HEK293 (cell line): Measurements from ENCODE around the gene CSKMT.

Experiments used
- CTCF ChIP-seq: fragments of 450-650 bp; formaldehyde crosslinking; IDR thresholded peaks from 2 replicates; pipeline ENCODE4 v1.5.1; 2016; ENCODE audit warnings: missing biosample characterization, missing genetic modification characterization
- ELK4 ChIP-seq: IDR thresholded peaks from 2 replicates; pipeline ENCODE4 v1.6.1; 2011; ENCODE audit warnings: mild to moderate bottlenecking, low read depth, low read length, borderline replicate concordance
- SCRT2 ChIP-seq: fragments of 450-650 bp; formaldehyde crosslinking; IDR thresholded peaks from 2 replicates; pipeline ENCODE4 v1.5.1; 2016; ENCODE audit warnings: missing biosample characterization, missing genetic modification characterization
- SETDB1 ChIP-seq: IDR thresholded peaks from one replicate; pipeline ENCODE4 v1.6.1; 2017; ENCODE audit warnings: mild to moderate bottlenecking, low read length, moderate library complexity, mixed read lengths; ENCODE audit not compliant: insufficient read length
- SP2 ChIP-seq: fragments of 450-650 bp; formaldehyde crosslinking; IDR thresholded peaks from 2 replicates; pipeline ENCODE4 v1.5.1; 2016; ENCODE audit warnings: missing biosample characterization, missing genetic modification characterization
- YY1 ChIP-seq: fragments of 450-650 bp; formaldehyde crosslinking; IDR thresholded peaks from 2 replicates; pipeline ENCODE4 v1.5.1; 2018; ENCODE audit warnings: missing biosample characterization, missing genetic modification characterization

- no peak for TF ChIP-seq SP2 (tag by site-specific recombination)
- no peak for TF ChIP-seq SCRT2 (tag by site-specific recombination)
- no peak for TF ChIP-seq CTCF (tag by site-specific recombination)
- TF ChIP-seq ELK4 = no peak
- TF ChIP-seq SETDB1 = no peak
- TF ChIP-seq YY1 (tag by site-specific recombination) = no peak
Observed at GRCh38 chr11:62648967-62649364, 16.1 kb upstream of the CSKMT start.
